ENCODE results near the gene RABEPK. TPM values are rescaled to one million over a fixed set of nuclear protein-coding genes. Genes with fewer than 3 reads are reported as not detected.
A peak's percentile ranks its signal among the peaks of the same experiment; 100 is the strongest.

The RABEPK gene
- polyA plus RNA-seq, 1 donor (not counting 4 experiments of a cell fraction or from before 2014, with no cell fraction given), result 33.4 TPM

- H4K20me1 ChIP-seq (ENCODE audit: control insufficient read depth, extremely low read depth, insufficient read depth, low read length), result peaks cover 43% of the 10 kb centered on the region
- H3K36me3 ChIP-seq (ENCODE audit: control insufficient read depth in 2 of 2, extremely low read depth in 1 of 2, insufficient read depth in 2 of 2, low read length in 2 of 2), result peaks cover 21 to 40% of the 10 kb centered on the region in 2 experiments
- peak overlapping the region; percentile 84 for H3K4me2 ChIP-seq (ENCODE audit: control insufficient read depth, extremely low read depth, insufficient read depth, low read depth, low read length)
- peak overlapping the region; percentile 99 for H3K4me3 ChIP-seq (ENCODE audit: control insufficient read depth in 2 of 3, extremely low read depth in 1 of 3, insufficient read depth in 2 of 3, low read depth in 1 of 3, low read length in 3 of 3)
- H3K27me3 ChIP-seq (ENCODE audit: control insufficient read depth, extremely low read depth, insufficient read depth, low read length), result no peaks in the 10 kb centered on the region
- dilution Hi-C loops (cut with MboI; ENCODE audit: extremely low pct_ligation_motif_present, low sequenced_read_pairs), result no loop called here
- H3K9me1 ChIP-seq (ENCODE audit: control insufficient read depth, extremely low read depth, insufficient read depth, low read length), result no peaks in the 10 kb centered on the region
- TF ChIP-seq EZH2 (IDR thresholded peaks at IDR 0.05; ENCODE audit: low read length) (no peak), CTCF (optimal IDR thresholded peaks at IDR 0.05 in 1 of 3, IDR thresholded peaks at IDR 0.05 in 1 of 3, conservative IDR thresholded peaks at IDR 0.05 in 1 of 3; ENCODE audit: extremely low read depth in 1 of 3, insufficient read depth in 2 of 3, low read length in 3 of 3) (no peak)
- H3K27ac ChIP-seq (ENCODE audit: control insufficient read depth, insufficient read depth, low read length), result peak overlapping the region; percentile 94
- no peak for DNase-seq (ENCODE audit: low read depth, low spot score)
- peaks cover 43% of the 10 kb centered on the region for H3K4me1 ChIP-seq (ENCODE audit: control insufficient read depth, extremely low read depth, insufficient read depth, low read length)
- no peaks in the 10 kb centered on the region for H3K9me3 ChIP-seq (ENCODE audit: control insufficient read depth, low read depth, low read length)
- peak overlapping the region; percentile 99 for H3K9ac ChIP-seq (ENCODE audit: control insufficient read depth, extremely low read depth, insufficient read depth, low read length)
- no peak for FAIRE-seq
- peaks cover 61% of the 10 kb centered on the region for H3K79me2 ChIP-seq (ENCODE audit: control insufficient read depth, insufficient read depth, low read length)
- no peak overlapping the region for H2AFZ ChIP-seq (ENCODE audit: control insufficient read depth, low read length)
Measured at GRCh38 chr9:125239631-125240597, 39.6 kb downstream of the RABEPK start.

GRCh38 chr9:125240649-125240999, 40.3 kb downstream of the RABEPK start:
- H3K4me3 ChIP-seq (ENCODE audit: control insufficient read depth in 2 of 3, extremely low read depth in 1 of 3, insufficient read depth in 2 of 3, low read depth in 1 of 3, low read length in 3 of 3), result peak overlapping the region; percentile 99
- H3K79me2 ChIP-seq (ENCODE audit: control insufficient read depth, insufficient read depth, low read length), result peaks cover 61% of the 10 kb centered on the region
- peaks cover 43% of the 10 kb centered on the region for H3K4me1 ChIP-seq (ENCODE audit: control insufficient read depth, extremely low read depth, insufficient read depth, low read length)
- no peaks in the 10 kb centered on the region for H3K27me3 ChIP-seq (ENCODE audit: control insufficient read depth, extremely low read depth, insufficient read depth, low read length)
- peak overlapping the region; percentile 94 for H3K27ac ChIP-seq (ENCODE audit: control insufficient read depth, insufficient read depth, low read length)
- H3K4me2 ChIP-seq (ENCODE audit: control insufficient read depth, extremely low read depth, insufficient read depth, low read depth, low read length), result peak overlapping the region; percentile 84
- H4K20me1 ChIP-seq (ENCODE audit: control insufficient read depth, extremely low read depth, insufficient read depth, low read length), result peaks cover 43% of the 10 kb centered on the region
- H3K9ac ChIP-seq (ENCODE audit: control insufficient read depth, extremely low read depth, insufficient read depth, low read length), result peak overlapping the region; percentile 99
- no peaks in the 10 kb centered on the region for H3K9me3 ChIP-seq (ENCODE audit: control insufficient read depth, low read depth, low read length)
- FAIRE-seq, result no peak
- H3K36me3 ChIP-seq (ENCODE audit: control insufficient read depth in 2 of 2, extremely low read depth in 1 of 2, insufficient read depth in 2 of 2, low read length in 2 of 2), result peaks cover 21 to 40% of the 10 kb centered on the region in 2 experiments
- DNase-seq (ENCODE audit: low read depth, low spot score), result no peak
- dilution Hi-C loops (cut with MboI; ENCODE audit: extremely low pct_ligation_motif_present, low sequenced_read_pairs), result no loop called here
- H2AFZ ChIP-seq (ENCODE audit: control insufficient read depth, low read length), result no peak overlapping the region
- H3K9me1 ChIP-seq (ENCODE audit: control insufficient read depth, extremely low read depth, insufficient read depth, low read length), result no peaks in the 10 kb centered on the region
- no peak for TF ChIP-seq CTCF (optimal IDR thresholded peaks at IDR 0.05 in 1 of 3, IDR thresholded peaks at IDR 0.05 in 1 of 3, conservative IDR thresholded peaks at IDR 0.05 in 1 of 3; ENCODE audit: extremely low read depth in 1 of 3, insufficient read depth in 2 of 3, low read length in 3 of 3)
- no peak for TF ChIP-seq EZH2 (IDR thresholded peaks at IDR 0.05; ENCODE audit: low read length)
